GM08714 (cell line): ENCODE results near the gene ARID1B.

Experiments
- H3K4me3 ChIP-seq: fragments of 200-500 bp; sonication (Bioruptor generic); 2 replicates; pipeline ENCODE4 v1.5.1; 2014; ENCODE audit warnings: mild to moderate bottlenecking, low read length, inconsistent platforms
- ZNF274 ChIP-seq: IDR thresholded peaks from 2 replicates; pipeline ENCODE4 v1.6.1; 2012; ENCODE audit warnings: mild to moderate bottlenecking, low read depth, low read length

The ARID1B gene

GRCh38 chr6:157040191-157040590, 263.0 kb downstream of the ARID1B start:
- TF ChIP-seq ZNF274 = no peak
- no peak overlapping the region for H3K4me3 ChIP-seq

DNA sequence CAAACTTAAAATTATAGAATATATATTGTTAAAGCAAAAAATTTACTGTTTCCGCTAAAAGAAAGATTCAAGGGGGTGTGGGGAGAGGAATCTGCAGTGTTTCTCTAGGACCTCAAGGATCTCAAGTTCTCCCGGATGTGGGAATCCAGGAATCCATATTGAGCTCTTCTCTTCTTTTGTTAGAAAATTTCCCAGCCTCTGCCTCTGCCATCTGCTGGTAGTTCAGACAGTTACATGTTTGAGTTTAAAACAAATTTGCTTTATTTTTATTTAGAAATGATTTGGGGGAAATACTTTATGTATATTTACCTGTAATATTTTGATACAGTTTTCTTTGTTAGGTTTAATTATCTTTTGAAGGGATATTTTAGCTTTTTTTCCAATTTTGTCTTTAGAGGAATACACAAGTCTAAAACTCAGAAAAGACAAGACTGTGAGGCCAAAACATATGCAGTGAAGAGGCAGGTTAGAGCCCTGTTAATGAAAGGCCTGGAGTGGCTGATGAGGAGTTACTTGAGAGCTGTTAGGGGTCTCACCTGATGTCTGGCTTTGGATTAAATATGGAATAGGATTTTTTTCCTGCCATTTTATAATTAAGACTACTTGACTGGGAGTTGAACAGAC, 268.8 kb downstream of the ARID1B start:
- no peak overlapping the region for H3K4me3 ChIP-seq
- TF ChIP-seq ZNF274 = no peak

DNA sequence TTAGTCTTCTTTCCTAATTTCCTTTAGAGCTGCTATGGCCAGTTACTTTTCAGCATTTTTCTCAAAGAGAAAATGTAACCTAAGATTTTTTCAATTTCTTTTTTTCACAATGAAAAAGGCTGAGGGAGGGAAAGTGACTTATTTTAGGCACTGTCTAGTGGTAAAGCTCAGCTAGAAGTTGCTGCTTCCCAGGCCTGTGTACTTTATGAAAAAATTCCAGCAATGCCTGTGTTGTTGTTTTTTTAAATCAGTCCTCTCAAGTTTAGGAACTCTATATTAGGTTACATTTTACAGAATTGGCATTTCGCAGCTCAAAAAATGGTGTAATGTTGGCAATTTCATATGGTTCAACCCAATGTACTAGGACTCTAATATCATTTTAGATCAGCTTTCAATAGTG, 269.6 kb downstream of the ARID1B start:
- H3K4me3 ChIP-seq = no peak overlapping the region
- TF ChIP-seq ZNF274 = no peak

- TF ChIP-seq ZNF274 = no peak
- no peak overlapping the region for H3K4me3 ChIP-seq
These were observed 270.1 kb downstream of the ARID1B start for GRCh38 chr6:157047328-157047727.

DNA sequence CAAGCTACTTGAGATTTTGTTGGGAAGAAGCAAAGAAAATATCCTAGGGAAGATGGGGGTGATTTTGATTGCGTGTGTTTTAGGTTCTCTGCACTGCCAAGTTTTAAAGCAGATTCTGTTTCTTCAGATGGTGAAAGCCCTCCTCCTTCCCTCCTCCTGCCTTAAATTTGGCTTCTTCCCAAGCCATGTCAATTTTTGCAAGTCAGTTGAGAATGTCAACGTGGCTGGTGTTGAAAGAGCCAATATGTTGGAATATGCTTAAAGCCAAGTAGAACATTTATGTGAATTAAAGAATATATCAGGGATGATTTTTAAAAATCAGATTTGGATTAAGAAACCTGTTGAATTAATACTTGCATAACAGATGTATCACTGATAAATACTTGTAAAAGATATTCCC, 270.8 kb downstream of the ARID1B start:
- TF ChIP-seq ZNF274 = no peak
- no peak overlapping the region for H3K4me3 ChIP-seq

- no peak for TF ChIP-seq ZNF274
- no peak overlapping the region for H3K4me3 ChIP-seq
These were observed 272.0 kb downstream of the ARID1B start for GRCh38 chr6:157049133-157049532.

GRCh38 chr6:157050537-157051265, 273.5 kb downstream of the ARID1B start:
- no peak overlapping the region for H3K4me3 ChIP-seq
- no peak for TF ChIP-seq ZNF274

GRCh38 chr6:157054531-157054979, 277.4 kb downstream of the ARID1B start:
- H3K4me3 ChIP-seq = no peak overlapping the region; the same call in 1 of the 2 replicates
- no peak for TF ChIP-seq ZNF274

GRCh38 chr6:157055863-157056262, 278.7 kb downstream of the ARID1B start:
- no peak for TF ChIP-seq ZNF274

DNA sequence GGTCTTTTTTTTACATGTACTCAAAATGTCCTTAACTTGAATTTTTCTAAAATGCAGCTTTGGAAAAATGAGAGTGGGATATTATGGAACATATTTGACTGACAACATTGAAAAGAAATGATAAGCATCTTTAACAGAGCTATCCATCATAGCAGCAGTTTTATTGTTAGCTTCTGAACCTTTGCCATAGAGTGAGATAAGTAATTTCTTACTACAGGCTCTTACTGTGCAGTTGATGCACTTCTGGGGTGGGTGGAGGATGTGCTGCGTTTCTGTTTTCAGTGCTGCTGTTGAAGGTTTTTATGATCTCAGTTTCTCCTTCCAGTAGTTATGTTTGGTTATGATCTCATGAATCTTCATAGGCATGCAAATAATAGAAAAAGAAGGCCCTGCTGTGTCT, 279.1 kb downstream of the ARID1B start:
- H3K4me3 ChIP-seq = no peak overlapping the region
- TF ChIP-seq ZNF274 = no peak

More at GRCh38 chr6:157055863-157056262, 278.7 kb downstream of the ARID1B start:
- no peak overlapping the region for H3K4me3 ChIP-seq

DNA sequence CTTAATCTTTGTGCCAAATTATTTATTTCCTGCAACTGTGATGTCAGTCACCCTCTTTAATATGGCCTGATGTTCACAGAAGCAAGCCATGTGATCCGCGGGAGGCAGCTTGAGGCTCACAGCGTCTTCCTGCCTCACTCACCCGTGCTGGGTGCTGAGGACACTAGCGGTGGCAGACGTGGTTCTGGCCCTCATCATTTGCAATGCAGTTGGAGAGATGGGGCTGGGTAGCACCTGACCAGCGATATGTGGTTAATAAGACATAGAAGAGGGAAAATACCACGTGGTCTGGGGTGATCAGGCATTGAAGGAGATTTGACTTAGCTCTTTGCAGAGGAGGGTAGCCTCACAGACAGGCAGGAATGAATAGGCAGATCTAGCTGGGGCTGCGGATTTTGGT, 281.4 kb downstream of the ARID1B start:
- TF ChIP-seq ZNF274 = no peak
- H3K4me3 ChIP-seq = no peak overlapping the region

GRCh38 chr6:157059781-157060180, 282.6 kb downstream of the ARID1B start:
- TF ChIP-seq ZNF274 = no peak
- no peak overlapping the region for H3K4me3 ChIP-seq

GRCh38 chr6:157060440-157060952, 283.3 kb downstream of the ARID1B start:
- no peak overlapping the region for H3K4me3 ChIP-seq
- TF ChIP-seq ZNF274 = no peak

DNA sequence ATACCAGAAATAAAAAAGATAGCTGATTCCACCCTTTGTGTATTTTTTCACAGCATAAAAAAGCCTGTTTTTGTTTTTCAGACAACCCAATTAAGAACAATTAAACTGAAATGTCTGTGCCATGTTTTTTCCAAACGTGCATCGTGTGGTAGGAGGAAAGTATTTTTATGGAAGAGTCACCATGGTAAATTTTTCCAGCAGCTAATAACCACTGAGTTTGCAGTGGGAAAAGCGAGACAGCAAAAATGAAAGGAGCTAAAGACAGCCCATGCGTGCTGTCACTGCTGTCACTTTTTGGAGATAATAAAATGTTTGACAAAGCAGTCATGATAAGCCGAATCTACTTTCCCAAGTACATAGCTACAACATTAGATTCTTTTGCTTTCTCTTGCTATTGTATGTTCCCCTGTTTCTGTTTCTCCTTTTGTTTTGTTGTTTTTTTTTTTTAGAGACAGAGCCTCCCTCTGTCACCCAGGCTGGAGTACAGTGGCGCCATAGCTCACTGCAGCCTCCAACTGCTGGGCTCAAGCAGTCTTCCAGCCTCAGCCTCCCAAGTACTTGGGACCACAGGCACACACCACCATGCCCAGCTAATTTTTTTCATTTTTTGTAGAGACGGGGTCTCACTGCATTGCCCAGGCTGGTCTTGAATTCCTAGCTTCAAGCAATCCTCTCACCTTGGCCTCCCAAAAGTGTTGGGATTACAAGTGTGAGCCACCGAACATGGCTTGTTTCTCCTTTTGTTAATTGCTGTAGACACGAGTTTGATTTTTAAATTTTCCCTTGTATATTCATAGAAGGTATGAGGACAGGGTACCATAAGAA, 284.8 kb downstream of the ARID1B start:
- no peak for TF ChIP-seq ZNF274
- no peak overlapping the region for H3K4me3 ChIP-seq
